Activated CD8-positive, alpha-beta memory T cell treated with anti-CD3 and anti-CD28 coated beads, Interleukin-2, amount 50 U/mL, for 24 hours (primary cell): Measurements from ENCODE around the gene CREBBP.

Experiments used
- DNase-seq: peaks from one replicate; pipeline ENCODE4 v3.0.0-alpha.2; 2020; ENCODE audit errors: extremely low read depth

Gene CREBBP

DNA sequence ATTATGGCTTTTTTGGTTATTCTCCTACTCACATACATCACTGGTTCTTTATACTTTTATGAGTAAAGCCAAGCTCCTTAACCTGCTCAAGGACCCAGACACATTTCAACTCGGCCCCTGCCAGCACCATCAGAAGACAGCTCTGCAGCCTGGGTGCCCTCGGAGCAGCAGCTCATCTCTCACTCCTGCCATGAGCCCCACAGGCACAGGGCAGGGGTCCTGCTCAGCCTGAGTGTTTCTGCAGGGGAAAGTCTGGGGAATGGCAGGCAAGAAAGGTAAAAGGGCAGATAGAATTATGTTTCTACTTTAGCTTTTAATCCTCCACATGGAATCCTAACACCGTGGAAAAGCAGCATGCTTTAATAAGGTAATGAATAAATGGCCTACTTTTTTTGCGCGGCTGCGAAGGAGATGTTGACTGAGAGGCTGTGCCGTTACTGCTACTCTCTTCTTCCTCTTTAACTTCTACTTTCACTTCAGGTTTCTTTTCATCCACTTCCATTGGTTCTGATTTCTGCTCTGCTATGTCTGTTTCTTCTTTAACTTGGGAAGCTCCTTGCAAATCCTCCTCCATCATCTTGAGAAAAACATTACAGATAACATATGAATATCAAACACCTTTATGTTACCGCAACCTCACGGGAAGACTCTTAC lies 113.1 kb downstream of the CREBBP start:
- no peak for DNase-seq

DNA sequence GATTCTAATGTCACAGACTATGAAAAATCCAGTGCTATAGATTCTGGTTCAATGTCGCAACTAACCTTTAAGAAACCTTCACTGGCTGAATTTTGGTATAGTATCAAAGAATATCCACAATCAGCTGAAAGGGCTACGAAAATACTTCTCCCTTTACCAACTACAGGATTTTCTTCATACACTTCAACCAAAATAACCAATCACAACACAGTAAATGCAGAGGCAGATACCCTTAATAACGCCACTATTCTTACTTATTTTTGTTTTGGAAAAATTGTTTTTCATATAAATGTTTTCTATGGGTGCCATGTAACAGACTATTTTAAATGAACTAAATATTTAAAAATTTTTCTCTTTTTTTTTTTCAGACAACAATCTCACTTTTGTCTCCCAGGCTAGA lies 114.3 kb downstream of the CREBBP start:
- no peak for DNase-seq

DNA sequence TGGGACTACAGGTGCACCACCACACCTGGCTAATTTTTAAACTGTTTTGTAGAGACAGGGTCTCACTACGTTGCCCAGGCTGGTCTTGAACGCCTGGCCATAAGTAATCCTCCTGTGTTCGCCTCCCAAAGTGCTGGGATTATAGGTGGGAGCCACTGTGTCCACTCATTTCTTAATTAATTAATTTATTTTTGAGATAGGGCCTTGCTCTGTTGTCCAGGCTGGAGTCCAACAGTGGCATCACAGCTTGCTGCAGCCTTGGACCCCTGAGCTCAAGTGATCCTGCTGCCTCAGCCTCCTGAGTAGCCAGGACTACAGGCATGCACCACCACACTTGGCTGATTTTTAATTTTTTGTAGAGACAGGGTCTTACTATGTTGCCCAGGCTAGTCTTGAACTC lies 116.1 kb downstream of the CREBBP start:
- no peak for DNase-seq

DNA sequence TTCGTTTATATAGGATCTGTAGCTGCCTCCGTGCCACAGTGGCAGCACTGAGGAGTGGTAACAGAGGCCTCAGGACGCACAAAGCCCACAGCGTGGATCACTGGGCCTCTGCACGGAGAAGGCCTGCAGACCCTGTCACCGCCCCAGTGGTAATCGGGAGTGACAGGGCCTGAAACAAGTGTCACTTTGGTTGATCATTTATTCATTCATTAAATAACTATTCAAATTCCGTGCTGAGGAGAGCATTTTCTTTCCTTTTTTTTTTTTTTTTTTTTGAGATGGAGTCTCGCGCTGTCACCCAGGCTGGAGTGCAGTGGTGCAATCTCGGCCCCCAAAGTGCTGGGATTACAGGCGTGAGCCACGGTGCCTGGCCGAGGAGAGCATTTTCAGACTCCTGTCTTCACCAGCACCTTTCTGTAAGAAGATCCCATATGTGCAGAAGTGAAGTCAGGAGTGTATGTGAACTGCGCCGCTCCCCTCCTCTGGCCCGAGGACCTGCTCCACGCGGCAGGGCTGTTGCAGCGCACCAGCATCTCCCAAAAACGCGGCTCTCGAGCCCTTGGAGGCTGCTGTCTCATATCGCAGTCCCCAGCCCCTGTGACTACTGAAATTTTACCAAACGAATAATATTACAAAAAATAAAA lies 118.3 kb downstream of the CREBBP start:
- no peak for DNase-seq

DNA sequence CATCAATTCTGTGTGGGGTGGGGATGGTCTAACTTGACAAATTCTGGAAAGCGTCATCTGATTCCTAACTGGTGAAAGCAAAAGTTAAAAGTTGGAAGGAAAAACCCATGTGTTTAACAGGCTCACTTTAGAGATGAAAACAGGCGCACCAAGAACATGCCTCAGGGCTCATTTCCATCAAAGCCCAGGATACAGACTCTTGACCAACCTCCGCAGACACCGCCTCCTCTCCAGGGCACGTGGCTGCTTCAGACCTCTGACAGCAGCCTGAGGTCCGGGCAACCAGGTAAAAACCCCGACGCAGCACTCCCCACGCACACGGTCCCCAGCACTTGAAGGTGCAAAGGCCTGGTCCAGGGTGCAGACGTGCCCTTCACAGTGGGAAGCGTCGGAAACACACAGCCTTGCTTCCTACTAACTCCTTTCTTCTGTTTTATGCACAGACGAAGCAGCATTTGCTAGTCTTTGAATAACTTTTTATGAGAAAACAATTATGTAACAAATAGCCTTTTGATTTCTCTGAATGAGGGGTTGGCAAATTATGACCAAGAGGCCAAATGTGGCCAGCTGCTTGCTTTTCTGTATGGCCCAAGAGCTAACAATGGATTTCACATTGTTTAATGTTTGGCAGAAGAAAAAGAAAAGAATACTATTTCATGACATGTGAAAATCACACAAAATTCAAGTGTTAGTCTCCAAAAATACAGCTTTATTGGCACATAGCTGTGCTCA lies 119.0 kb downstream of the CREBBP start:
- DNase-seq = no peak

DNA sequence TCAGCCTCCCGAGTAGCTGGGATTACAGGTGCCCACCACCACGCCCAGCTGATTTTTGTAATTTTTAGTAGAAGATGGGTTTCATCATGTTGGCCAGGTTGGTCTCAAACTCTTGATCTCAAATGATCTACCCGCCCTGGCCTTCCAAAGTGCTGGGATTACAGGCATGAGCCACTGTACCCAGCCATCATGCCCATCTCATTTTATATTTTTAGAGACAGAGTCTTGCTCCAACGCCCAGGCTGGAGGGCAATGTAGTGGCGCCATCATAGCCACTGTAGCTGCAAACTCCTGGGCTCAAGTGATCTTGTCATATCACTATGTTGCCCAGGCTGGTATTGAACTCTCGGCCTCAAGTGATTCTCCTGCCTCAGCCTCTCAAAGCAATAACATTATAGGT lies 120.0 kb downstream of the CREBBP start:
- DNase-seq = no peak

DNA sequence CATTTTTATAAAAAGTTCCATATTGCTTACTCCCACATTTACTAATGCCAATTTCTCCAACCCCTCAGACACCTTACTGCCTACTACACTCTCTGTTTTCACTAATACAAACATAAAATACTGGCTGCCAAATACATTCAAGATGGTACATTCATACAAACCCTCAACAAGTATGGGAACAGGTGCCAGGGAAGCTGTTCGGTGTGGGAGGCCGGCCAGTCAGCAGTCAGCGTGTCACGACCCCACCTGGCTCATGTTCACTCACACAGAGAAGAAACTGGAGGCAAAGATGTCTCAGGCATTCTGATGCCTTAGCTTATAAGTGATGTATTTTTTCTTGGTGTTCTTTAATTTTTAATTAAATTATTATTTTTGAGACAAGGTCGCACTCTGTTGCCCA lies 120.8 kb downstream of the CREBBP start:
- DNase-seq = no peak

DNA sequence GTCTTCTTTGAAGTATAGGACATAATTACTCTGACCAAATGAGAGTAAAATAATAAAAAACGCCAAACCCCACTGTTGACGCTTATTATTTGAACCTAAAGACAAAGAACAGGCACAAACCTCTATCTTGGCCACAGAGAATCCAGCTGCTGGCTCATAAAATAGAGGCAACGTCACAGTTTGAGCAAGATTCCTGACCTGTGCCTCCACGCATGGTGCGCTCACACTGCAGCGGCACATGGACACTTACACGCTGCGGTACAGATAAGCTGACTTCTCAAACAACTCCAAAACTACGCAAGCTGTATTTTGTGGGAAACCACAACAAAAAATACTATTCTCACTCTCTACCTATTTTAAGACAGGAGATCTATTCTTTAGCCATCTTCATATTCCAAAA lies 124.4 kb downstream of the CREBBP start:
- DNase-seq = no peak

DNA sequence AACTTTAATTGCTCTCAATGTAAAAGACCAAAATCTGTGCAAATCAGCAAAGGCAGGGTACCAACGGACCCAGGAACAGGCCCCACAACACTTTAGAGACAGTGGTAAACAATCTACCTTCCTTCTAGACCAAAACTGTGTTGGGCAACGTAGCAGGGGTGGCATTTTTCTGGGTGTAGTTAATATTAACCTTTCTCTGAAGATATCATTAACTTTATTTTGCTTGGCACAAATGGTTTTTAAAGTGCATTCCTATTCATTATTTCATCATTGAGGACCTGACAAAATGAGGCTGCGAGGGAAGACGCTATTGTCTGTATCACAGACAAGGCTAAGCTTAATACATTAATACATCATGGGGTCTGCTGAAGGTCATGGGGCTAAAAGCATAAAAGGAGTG lies 125.3 kb downstream of the CREBBP start:
- DNase-seq = no peak

DNA sequence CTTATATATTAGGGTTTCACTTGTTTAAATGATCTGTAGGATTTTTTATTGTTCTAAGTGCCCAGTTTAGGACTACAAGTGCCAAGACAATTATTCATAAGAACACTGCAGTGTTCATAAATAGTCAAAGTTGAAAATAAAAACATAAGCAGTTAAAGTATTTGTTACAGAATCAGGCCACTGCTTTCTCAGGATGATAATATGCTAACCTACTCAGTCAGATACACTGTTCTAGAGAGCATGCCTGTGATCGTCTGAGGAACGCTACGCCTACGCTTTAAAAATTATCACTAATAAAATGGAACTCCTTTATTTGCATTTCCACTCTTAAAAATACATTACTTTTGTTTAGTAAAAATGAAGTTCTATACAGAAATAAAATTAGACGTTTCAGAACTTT lies 125.7 kb downstream of the CREBBP start:
- DNase-seq = no peak

DNA sequence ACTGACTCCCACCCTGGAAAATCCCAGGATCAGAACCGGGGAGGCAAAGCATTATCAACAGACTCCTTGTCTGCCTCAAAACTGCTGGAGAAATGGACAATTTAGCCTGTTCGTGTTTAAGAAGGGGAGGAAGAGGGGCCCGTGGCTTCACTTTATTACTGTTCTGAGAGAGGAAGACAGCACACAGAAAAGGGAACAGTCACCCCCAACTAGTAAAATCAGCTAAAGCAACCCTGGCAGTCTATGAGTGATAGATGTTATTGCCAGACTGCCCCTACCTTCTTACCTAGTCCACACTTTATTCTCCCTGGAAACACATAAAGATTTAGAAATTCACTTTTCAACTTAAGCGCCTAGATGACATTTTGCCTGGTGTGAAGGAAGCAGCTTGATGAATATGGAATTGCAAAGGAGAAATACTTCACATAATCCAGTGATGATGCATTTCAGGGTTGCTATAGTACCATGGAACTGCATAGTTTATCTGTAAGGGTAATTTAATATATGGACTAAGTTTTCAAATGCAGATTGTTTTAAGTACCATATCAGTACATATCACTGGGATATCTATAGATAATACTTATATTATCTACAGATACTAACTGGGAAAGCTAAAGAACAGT lies 126.3 kb downstream of the CREBBP start:
- no peak for DNase-seq

DNA sequence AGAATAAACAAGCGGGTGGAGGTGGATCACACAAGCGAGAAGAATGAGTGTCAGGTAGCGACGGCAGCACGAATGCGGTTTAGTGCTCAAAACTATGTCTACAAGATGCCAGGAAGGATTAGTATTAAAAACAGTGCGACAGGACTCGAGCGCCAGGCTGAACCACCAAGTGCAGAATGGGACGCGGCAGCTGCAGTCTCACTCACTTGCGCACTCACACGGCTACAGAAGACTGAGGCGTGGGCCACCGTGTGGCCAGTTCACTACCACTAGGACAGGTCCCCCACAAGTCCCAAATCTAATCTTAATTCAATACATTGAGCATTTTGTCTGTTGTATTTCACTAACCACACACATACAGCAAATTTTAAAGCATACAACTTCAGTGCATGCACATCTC lies 127.5 kb downstream of the CREBBP start:
- no peak for DNase-seq

DNA sequence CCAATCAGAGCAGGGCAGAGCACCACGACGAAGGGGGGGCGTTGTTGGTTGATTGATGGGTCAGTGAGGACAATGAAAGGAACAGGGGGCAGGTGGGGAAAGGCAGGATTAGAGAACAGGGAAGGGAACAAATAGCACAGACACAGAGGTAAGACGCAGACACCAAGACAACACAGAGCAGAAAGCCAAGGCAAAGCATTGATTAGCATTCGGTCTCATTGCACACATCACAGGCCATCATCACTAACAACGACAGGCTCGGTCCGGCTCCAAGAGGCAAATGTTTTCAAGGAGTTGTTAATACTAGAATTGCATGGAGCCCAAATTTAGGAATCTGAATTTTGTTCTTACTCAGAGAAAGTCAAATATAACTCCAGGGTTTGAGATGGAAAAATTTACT lies 128.6 kb downstream of the CREBBP start:
- no peak for DNase-seq

DNA sequence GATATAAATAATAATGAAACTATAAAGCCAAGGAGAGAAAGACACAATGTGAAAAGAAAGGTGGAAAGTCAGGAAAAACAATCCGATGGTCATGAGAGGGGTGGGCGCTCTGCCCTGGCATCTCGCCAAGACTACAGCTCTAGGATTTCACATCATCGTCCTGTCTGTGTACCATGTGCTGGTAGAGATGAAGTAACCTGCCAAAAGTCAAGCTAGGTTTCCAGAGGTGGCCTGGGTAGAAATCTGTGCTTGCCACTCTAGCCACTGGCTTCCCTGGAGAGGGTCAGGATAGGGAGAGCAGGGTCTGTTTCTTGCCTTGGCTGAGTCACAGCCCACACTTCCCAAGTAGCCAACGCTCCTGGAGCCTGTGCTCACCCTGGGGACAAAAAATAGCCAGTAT lies 132.2 kb downstream of the CREBBP start:
- DNase-seq = no peak

DNA sequence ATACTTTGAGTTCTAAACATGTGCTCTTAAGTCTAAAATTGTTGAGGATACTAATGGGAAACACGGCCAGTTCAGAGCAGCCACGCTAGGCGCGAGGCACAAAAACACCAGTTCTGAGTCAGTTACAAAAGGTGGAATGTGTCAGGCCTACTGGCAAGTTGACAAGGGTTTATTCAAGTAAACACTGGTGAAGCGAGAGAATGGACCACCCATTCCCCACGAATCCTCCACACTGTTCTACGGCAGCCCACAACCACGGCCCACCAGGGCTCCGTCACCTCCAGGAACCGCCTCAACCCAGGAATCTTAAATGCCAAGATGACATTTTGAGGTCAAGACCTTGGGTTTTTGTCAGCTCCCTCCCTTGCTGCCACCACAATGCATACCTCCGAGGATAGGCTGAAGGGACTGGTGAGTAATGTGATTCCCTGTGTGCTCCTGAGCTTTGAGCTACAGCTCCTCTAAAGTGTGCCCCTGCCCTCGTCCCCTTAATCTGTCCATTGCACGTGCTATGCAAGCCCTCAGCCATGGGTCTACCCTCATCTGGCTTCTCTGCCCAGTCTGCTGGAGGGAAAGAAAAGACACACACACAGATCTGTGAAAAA lies 134.7 kb downstream of the CREBBP start:
- DNase-seq = no peak

DNA sequence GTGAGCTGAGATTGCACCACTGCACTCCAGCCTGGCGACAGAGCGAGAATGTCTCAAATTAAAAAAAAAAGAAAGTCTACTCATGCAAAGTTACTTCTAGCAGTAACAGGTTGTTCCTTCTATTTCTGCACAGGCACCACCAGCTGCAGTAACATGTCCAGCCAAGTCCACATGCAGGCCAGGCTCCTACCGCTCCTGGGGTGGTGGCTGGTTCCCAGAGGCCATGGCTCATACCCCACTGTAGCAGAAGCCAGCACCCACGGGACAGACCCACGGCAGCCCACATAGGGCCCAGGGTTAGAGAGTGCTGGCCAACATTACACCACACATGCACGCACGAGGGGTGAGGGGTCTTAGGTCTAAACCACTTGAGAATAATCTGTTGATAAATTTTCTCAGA lies 136.5 kb downstream of the CREBBP start:
- no peak for DNase-seq

DNA sequence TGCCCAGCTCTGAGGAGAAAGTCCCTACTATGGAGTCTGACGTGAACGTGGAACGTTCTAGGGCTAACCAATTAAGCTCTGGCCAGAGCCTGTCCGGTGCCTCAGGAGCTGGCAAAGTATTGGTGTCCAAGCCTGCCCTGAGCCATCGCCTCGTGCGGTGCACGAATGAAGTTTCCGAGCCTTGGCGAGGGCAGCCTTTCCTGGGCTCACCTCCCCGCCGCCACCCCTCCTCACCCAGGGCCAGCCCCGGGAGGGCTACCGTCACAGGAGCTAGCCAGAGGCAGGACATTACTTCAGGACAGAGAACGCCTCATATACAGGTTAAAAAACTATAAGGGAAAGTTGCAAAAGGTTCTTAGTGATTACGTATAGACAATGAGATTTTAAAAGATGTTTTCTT lies 139.6 kb downstream of the CREBBP start:
- no peak for DNase-seq

DNA sequence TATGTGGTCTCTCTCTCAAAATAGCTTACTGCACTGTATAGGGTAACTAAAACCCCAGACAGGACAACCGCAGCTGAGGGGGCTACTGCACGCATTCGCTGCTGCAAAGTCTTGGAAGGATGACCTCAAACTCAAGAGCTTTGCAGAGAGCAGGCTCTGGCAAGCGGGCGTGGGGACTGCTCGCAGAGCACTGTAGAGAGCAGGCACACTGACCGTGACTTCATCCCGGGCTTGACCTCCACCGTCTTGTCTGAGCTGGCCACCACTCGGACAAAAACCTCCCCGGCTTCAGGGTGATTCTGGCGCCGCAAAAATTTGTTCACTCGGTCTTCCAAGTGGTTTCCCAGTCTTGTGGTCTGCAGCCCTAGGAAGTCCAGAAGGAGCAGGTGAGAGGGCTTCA lies 140.3 kb downstream of the CREBBP start:
- no peak for DNase-seq

DNA sequence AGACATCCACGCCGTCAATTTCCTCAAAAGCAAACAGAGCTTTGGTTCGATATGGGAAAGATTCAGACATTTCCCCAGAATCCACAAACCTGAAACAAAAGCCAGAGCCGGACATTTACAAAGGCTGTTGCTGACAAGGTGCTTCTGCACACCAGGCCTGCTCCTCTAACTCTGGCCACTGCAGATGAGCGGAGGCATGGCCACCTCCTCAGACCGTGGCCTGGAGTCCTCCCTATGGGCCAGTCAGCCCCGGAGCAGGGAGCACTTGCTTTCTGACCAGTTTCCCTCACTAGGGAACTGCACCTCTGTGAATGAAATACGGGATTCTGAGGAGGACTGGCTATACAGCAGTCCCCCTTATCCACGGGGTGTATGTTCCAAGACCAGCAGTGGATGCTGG lies 140.9 kb downstream of the CREBBP start:
- DNase-seq = no peak

DNA sequence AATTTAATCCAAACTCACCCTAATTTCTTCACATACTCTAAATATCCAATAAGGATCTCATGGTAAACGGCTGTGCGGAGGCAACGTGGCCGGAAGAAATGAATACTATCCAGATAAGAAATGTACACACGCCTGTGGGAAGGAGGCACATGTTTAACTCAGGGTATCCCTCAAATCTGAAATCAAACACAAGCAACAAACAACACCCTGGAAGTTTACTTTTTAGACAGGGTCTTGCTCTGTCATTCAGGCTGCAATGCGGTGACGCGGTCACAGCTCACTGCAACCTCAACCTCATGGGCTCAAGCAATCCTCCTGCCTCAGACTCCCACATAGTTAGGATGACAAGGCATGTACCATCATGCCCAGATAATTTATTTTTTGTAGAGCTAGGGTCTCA lies 142.0 kb downstream of the CREBBP start:
- DNase-seq = no peak

DNA sequence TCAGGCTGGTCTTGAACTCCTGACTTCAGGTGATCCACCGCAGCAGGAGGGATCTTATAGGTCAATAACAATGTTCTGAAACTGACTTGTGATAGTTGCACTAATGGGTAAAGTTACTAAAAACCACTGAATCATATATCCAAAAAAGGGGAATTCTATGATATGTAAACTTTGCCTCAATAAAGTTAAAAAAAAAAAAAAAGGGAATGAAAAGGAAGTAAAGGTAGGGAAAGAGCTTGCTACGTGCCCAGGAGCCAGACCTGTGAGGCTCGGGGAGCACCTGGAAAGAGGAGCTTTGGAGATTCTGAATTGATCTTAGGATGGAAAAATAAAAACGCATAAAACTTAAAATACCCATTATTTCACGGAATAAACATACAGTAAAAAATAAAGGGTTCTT lies 142.4 kb downstream of the CREBBP start:
- no peak for DNase-seq

DNA sequence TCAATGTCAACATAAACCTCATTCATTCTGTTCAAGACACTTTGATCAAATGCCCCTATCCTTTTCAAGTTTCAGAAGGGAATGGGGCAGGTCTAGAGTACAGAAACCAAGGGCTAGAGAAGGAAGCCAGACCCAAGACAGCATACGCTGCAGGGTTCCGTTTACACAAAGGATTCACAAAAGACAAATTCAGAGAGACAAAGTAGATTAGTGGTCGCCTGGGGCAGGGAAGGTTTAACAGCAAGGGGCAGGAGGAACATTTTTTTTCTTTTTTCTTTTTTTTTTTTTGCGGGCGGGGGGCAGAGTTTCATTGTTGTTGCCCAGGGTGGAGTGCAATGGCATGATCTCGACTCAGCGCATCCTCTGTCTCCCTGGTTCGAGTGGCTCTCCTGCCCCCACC lies 143.3 kb downstream of the CREBBP start:
- no peak for DNase-seq

DNA sequence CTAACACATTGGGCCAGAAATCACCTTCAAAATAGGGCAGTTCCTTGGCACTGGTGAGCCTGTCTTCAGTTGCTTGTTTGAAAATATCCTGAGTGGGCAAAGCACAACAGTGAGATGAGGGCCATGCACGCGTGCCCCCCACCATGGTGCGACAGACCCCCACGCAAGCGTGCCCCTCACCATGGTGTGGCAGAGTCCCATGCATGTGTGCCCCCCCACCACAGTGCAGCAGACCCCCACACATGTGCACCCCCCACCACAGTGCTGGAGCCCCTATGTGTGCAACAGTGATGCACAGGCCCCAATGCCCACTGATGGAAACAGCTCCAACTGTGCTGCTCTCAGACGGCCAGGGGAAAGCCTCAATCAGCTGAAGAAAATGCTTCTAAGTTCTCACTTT lies 144.4 kb downstream of the CREBBP start:
- no peak for DNase-seq
